SK-N-SH (cell line): Measurements from ENCODE around the gene ABCB4. TPM values are rescaled to one million over a fixed set of nuclear protein-coding genes. Genes with fewer than 3 reads are reported as not detected.

Source experiments
- CTCF ChIA-PET: fragments of 300-600, 350-600 bp; formaldehyde crosslinking; extraction: SDS; loops from one replicate; lab custom pipeline; 2021; lab: Yijun Ruan, JAX
- POLR2A ChIA-PET: fragments of 350-600 bp; sonication (Branson Sonifier 250); formaldehyde crosslinking; extraction: SDS; loops from one replicate; lab custom pipeline; 2020; ENCODE audit warnings: antibody characterized with exemption, inconsistent platforms; lab: Yijun Ruan, JAX
- DNase-seq: peaks from one replicate; pipeline ENCODE4 v3.0.0; 2012
- H2AFZ ChIP-seq: fragments of 200-600 bp; sonication (generic); 2 replicates; pipeline ENCODE4 v1.8.1; 2016; ENCODE audit warnings: antibody characterized with exemption, mild to moderate bottlenecking, low read depth
- H3F3A ChIP-seq: fragments of 200-600 bp; sonication (generic); replicated peaks from 2 replicates; pipeline ENCODE3; 2016; ENCODE audit warnings: antibody characterized with exemption, mild to moderate bottlenecking; ENCODE audit not compliant: insufficient read depth
- H3K27ac ChIP-seq, 2 experiments: fragments of 200-500 bp in 1 of 2; fragments of 200-600 bp in 1 of 2; sonication (Bioruptor generic) in 1 of 2; sonication (generic), shearing (Covaris generic) in 1 of 2; 2 replicates each; pipeline versions ENCODE4 v1.5.1 to v1.6.1; 2014 to 2016; ENCODE audit warnings: low read depth in 2 of 2, inconsistent platforms in 1 of 2, low read length in 1 of 2, mild to moderate bottlenecking in 1 of 2, mixed read lengths in 1 of 2
- H3K27me3 ChIP-seq: fragments of 200-600 bp; sonication (generic), shearing (Covaris generic); 2 replicates; pipeline ENCODE4 v1.6.1; 2016; ENCODE audit warnings: mixed run types; ENCODE audit not compliant: insufficient read depth
- H3K36me3 ChIP-seq, 2 experiments: fragments of 200-500 bp in 1 of 2; fragments of 200-600 bp in 1 of 2; sonication (Bioruptor generic) in 1 of 2; sonication (generic) in 1 of 2; replicated peaks in 1 of 2; 2 replicates each; pipeline versions ENCODE3 to v1.5.1; 2014 to 2016; ENCODE audit warnings: low read length in 1 of 2, mild to moderate bottlenecking in 1 of 2; ENCODE audit not compliant: insufficient read depth in 2 of 2, control insufficient read depth in 1 of 2
- H3K4me1 ChIP-seq, 2 experiments: fragments of 200-500 bp in 1 of 2; fragments of 200-600 bp in 1 of 2; sonication (Bioruptor generic) in 1 of 2; sonication (generic), shearing (Covaris generic) in 1 of 2; 2 replicates each; pipeline versions ENCODE4 v1.5.1 to v1.6.1; 2014 to 2016; ENCODE audit warnings: low read depth in 1 of 2, low read length in 1 of 2, mixed run types in 1 of 2; ENCODE audit not compliant: insufficient read depth in 2 of 2, control insufficient read depth in 1 of 2
- H3K4me2 ChIP-seq: fragments of 200-600 bp; sonication (generic), shearing (Covaris generic); 2 replicates; pipeline ENCODE4 v1.6.1; 2017; ENCODE audit warnings: mixed run types
- H3K4me3 ChIP-seq, 2 experiments: fragments of 200-500 bp in 1 of 2; fragments of 200-600 bp in 1 of 2; sonication (Bioruptor generic) in 1 of 2; sonication (generic), shearing (Covaris generic) in 1 of 2; 2 replicates each; pipeline versions ENCODE4 v1.5.1 to v1.8.1; 2014 to 2016; ENCODE audit warnings: low read depth in 2 of 2, inconsistent platforms in 1 of 2, low read length in 1 of 2, mild to moderate bottlenecking in 1 of 2, mixed read lengths in 1 of 2, moderate library complexity in 1 of 2
- H3K79me2 ChIP-seq: fragments of 200-600 bp; sonication (generic); 2 replicates; pipeline ENCODE4 v1.8.1; 2017; ENCODE audit warnings: mild to moderate bottlenecking; ENCODE audit not compliant: insufficient read depth
- H3K9ac ChIP-seq: fragments of 200-600 bp; sonication (generic); 2 replicates; pipeline ENCODE4 v1.6.1; 2017; ENCODE audit warnings: mixed run types
- H3K9me2 ChIP-seq: fragments of 200-600 bp; sonication (generic); 2 replicates; pipeline ENCODE4 v1.6.1; 2017; ENCODE audit warnings: mixed run types
- H3K9me3 ChIP-seq: fragments of 200-600 bp; sonication (generic); 2 replicates; pipeline ENCODE4 v1.6.1; 2017; ENCODE audit warnings: mixed run types, mild to moderate bottlenecking, moderate library complexity
- H4K20me1 ChIP-seq: fragments of 200-600 bp; sonication (generic); 2 replicates; pipeline ENCODE4 v1.6.1; 2017; ENCODE audit warnings: mild to moderate bottlenecking, mixed run types; ENCODE audit not compliant: insufficient read depth
- FOSL2 ChIP-seq: IDR thresholded peaks from 2 replicates; pipeline ENCODE4 v1.4.0; 2012; ENCODE audit warnings: low read depth, mild to moderate bottlenecking, moderate library complexity, borderline replicate concordance
- FOXJ3 ChIP-seq: sonication (generic); formaldehyde crosslinking; IDR thresholded peaks from 2 replicates; pipeline ENCODE4 v1.5.1; 2020; ENCODE audit warnings: mild to moderate bottlenecking, missing genetic modification reagents
- FOXM1 ChIP-seq: IDR thresholded peaks from 2 replicates; pipeline ENCODE4 v1.4.0; 2012; ENCODE audit warnings: low read depth, mild to moderate bottlenecking
- JUND ChIP-seq: IDR thresholded peaks from 2 replicates; pipeline ENCODE4 v1.4.0; 2012
- MXI1 ChIP-seq: IDR thresholded peaks from 2 replicates; pipeline ENCODE4 v1.6.1; 2012; ENCODE audit warnings: mild to moderate bottlenecking, low read depth, low read length, improper control_type of control experiment
- NFIC ChIP-seq: IDR thresholded peaks from 2 replicates; pipeline ENCODE4 v1.4.0; 2012; ENCODE audit warnings: borderline replicate concordance
- POLR2AphosphoS5 ChIP-seq: IDR thresholded peaks from 2 replicates; pipeline ENCODE4 v1.6.1; 2012; ENCODE audit warnings: low read depth, low read length
- RAD21 ChIP-seq: IDR thresholded peaks from 2 replicates; pipeline ENCODE4 v1.6.1; 2012; ENCODE audit warnings: mild to moderate bottlenecking, low read length
- RCOR1 ChIP-seq: fragments of 150-350 bp; IDR thresholded peaks from 2 replicates; pipeline ENCODE4 v1.6.1; 2017; ENCODE audit warnings: antibody characterized with exemption, low read length
- RFX5 ChIP-seq: IDR thresholded peaks from 2 replicates; pipeline ENCODE4 v1.6.1; 2012; ENCODE audit warnings: mild to moderate bottlenecking, improper control_type of control experiment, low read length
- RXRA ChIP-seq: IDR thresholded peaks from 2 replicates; pipeline ENCODE4 v1.4.0; 2012; ENCODE audit warnings: low read depth, mild to moderate bottlenecking, borderline replicate concordance
- TAF1 ChIP-seq: IDR thresholded peaks from 2 replicates; pipeline ENCODE4 v1.6.1; 2012; ENCODE audit warnings: low read depth, mild to moderate bottlenecking, low read length, moderate library complexity, borderline replicate concordance
- TCF12 ChIP-seq: IDR thresholded peaks from 2 replicates; pipeline ENCODE4 v1.4.0; 2012
- WGBS: methylation state at CpG from one replicate; pipeline ENCODE4 v1.1.6; 2017; ENCODE audit warnings: low lambda C conversion rate; 5-methylcytosine and 5-hydroxymethylcytosine counted together
- polyA plus RNA-seq, 3 experiments: library from polyadenylated mRNA; depleted of rRNA; stranded (reverse); fragments of >200 nt; gene quantifications; 2 replicates each; pipeline ENCODE4 v1.2.3, GENCODE V29; 2012
- TF ChIP-seq, protein P1 (sequence below): IDR thresholded peaks from 2 replicates; pipeline ENCODE4 v1.4.0; 2012; ENCODE audit warnings: low read depth, borderline replicate concordance
- TF ChIP-seq, protein P2 (sequence below): fragments of 200-600 bp; sonication (generic); IDR thresholded peaks from 2 replicates; pipeline ENCODE4 v1.6.1; 2017; ENCODE audit warnings: antibody characterized with exemption, mild to moderate bottlenecking, moderate library complexity
- TF ChIP-seq, protein P3 (sequence below): IDR thresholded peaks from 2 replicates; pipeline ENCODE4 v1.6.1; 2012; ENCODE audit warnings: mild to moderate bottlenecking, low read depth, low read length, moderate library complexity

Gene ABCB4
- polyA plus RNA-seq, 1 of the 3 experiments (the other 2 are of a cell fraction) = 0.18 TPM

DNA sequence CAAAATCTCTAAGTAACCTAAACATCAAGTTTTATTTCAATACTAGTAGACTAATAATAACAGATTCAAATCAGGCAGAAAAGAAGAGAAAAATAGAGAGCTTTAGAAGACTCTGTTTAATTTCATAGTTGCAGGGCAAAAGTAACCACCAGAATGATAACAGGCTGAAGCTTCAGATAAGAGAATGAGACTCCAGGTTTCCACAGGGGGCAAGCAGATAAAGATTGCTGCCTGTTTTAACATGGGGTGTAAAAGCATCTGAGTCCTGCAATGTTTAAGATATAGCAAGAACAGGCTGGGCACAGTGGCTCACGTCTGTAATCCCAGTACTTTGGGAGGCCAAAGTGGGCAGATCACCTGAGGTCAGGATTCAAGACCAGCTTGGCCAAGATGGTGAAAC, 119.0 kb downstream of the ABCB4 start:
- ChIA-PET CTCF (interaction anchor here (1.1 kb wide), 1 partner anchor 9 kb away, joined by 3 read pairs; no protein-coding TSS in a partner anchor), POLR2A (no interaction called here)
- no peak overlapping the region for H3K9ac ChIP-seq
- peaks cover 10% of the 10 kb centered on the region for H3F3A ChIP-seq
- no peaks in the 10 kb centered on the region for H3K9me2 ChIP-seq
- peaks cover 15% of the 10 kb centered on the region for H3K9me3 ChIP-seq
- H3K4me1 ChIP-seq = peaks cover 0 to 4% of the 10 kb centered on the region in 2 experiments; a peak in 1 of 4 replicates
- no peaks in the 10 kb centered on the region for H4K20me1 ChIP-seq
- 85% methylated on average over 1 of the region's 1 CpG for WGBS
- TF ChIP-seq RXRA = no peak
- no peak for TF ChIP-seq NFIC
- no peak for TF ChIP-seq FOSL2
- TF ChIP-seq JUND = no peak
- TF ChIP-seq TAF1 = no peak
- TF ChIP-seq, protein P1, sequence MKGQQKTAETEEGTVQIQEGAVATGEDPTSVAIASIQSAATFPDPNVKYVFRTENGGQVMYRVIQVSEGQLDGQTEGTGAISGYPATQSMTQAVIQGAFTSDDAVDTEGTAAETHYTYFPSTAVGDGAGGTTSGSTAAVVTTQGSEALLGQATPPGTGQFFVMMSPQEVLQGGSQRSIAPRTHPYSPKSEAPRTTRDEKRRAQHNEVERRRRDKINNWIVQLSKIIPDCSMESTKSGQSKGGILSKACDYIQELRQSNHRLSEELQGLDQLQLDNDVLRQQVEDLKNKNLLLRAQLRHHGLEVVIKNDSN = no peak
- TF ChIP-seq RAD21 = no peak
- TF ChIP-seq POLR2AphosphoS5 = no peak
- TF ChIP-seq, protein P2, sequence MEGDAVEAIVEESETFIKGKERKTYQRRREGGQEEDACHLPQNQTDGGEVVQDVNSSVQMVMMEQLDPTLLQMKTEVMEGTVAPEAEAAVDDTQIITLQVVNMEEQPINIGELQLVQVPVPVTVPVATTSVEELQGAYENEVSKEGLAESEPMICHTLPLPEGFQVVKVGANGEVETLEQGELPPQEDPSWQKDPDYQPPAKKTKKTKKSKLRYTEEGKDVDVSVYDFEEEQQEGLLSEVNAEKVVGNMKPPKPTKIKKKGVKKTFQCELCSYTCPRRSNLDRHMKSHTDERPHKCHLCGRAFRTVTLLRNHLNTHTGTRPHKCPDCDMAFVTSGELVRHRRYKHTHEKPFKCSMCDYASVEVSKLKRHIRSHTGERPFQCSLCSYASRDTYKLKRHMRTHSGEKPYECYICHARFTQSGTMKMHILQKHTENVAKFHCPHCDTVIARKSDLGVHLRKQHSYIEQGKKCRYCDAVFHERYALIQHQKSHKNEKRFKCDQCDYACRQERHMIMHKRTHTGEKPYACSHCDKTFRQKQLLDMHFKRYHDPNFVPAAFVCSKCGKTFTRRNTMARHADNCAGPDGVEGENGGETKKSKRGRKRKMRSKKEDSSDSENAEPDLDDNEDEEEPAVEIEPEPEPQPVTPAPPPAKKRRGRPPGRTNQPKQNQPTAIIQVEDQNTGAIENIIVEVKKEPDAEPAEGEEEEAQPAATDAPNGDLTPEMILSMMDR = no peak
- TF ChIP-seq MXI1 = no peak
- TF ChIP-seq, protein P3, sequence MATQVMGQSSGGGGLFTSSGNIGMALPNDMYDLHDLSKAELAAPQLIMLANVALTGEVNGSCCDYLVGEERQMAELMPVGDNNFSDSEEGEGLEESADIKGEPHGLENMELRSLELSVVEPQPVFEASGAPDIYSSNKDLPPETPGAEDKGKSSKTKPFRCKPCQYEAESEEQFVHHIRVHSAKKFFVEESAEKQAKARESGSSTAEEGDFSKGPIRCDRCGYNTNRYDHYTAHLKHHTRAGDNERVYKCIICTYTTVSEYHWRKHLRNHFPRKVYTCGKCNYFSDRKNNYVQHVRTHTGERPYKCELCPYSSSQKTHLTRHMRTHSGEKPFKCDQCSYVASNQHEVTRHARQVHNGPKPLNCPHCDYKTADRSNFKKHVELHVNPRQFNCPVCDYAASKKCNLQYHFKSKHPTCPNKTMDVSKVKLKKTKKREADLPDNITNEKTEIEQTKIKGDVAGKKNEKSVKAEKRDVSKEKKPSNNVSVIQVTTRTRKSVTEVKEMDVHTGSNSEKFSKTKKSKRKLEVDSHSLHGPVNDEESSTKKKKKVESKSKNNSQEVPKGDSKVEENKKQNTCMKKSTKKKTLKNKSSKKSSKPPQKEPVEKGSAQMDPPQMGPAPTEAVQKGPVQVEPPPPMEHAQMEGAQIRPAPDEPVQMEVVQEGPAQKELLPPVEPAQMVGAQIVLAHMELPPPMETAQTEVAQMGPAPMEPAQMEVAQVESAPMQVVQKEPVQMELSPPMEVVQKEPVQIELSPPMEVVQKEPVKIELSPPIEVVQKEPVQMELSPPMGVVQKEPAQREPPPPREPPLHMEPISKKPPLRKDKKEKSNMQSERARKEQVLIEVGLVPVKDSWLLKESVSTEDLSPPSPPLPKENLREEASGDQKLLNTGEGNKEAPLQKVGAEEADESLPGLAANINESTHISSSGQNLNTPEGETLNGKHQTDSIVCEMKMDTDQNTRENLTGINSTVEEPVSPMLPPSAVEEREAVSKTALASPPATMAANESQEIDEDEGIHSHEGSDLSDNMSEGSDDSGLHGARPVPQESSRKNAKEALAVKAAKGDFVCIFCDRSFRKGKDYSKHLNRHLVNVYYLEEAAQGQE = no peak
- no peak for TF ChIP-seq FOXJ3
- TF ChIP-seq TCF12 = no peak
- no peak for TF ChIP-seq RCOR1
- TF ChIP-seq RFX5 = no peak
- no peak for TF ChIP-seq FOXM1
- no peaks in the 10 kb centered on the region for H3K79me2 ChIP-seq
- H3K4me2 ChIP-seq = no peak overlapping the region
- H3K36me3 ChIP-seq = peaks cover 21 to 79% of the 10 kb centered on the region in 2 experiments
- H3K4me3 ChIP-seq = no peak overlapping the region
- no peaks in the 10 kb centered on the region for H3K27me3 ChIP-seq
- H3K27ac ChIP-seq = no peak overlapping the region
- H2AFZ ChIP-seq = no peak overlapping the region
- DNase-seq = no peak
